ENCODE measurements around the gene SH3PXD2B. TPM values are rescaled to one million over a fixed set of nuclear protein-coding genes. Genes with fewer than 3 reads are reported as not detected.

The SH3PXD2B gene
- total and polyA plus RNA-seq, 10 of the 15 experiments (the other 5 are each of a cell fraction or from before 2014, with no cell fraction given), result 0.05 to 1.6 (median 0.57) TPM

- DNase-seq (ENCODE audit: low read depth, low spot score) (no peak), ATAC-seq (no peak), FAIRE-seq (no peak)
- Histone ChIP-seq H3K9ac (ENCODE audit: control insufficient read depth, insufficient read depth, low read length) (no peak overlapping the region), H3K4me1 (ENCODE audit: control insufficient read depth, insufficient read depth, low read length) (no peaks in the 10 kb centered on the region), H3K79me2 (ENCODE audit: control insufficient read depth, insufficient read depth, low read length) (no peaks in the 10 kb centered on the region), H3K36me3 (ENCODE audit: control insufficient read depth in 2 of 2, insufficient read depth in 2 of 2, low read length in 1 of 2) (no peaks in the 10 kb centered on the region), H3K4me2 (ENCODE audit: control insufficient read depth, insufficient read depth) (no peak overlapping the region), H4K20me1 (ENCODE audit: control insufficient read depth, insufficient read depth) (no peaks in the 10 kb centered on the region), H3K9me3 (replicated peaks; ENCODE audit: control insufficient read depth, insufficient read depth, low read length) (no peaks in the 10 kb centered on the region; the same call in 2 of the 3 replicates), H3K27me3 (replicated peaks in 1 of 2; ENCODE audit: control insufficient read depth in 2 of 2, insufficient read depth in 2 of 2, low read length in 1 of 2) (no peaks in the 10 kb centered on the region), H3K4me3 (no peak overlapping the region), H2AFZ (ENCODE audit: control insufficient read depth, low read depth, low read length) (no peak overlapping the region), H3K27ac (ENCODE audit: control insufficient read depth, insufficient read depth) (no peak overlapping the region)
- POLR2A ChIA-PET, result no interaction called here
- CTCF ChIA-PET, result no interaction called here
- intact Hi-C loops (cut with micrococcal nuclease; ENCODE audit: unreplicated experiment) (no loop called here), in situ Hi-C loops (cut with MboI) (no loop called here)
- SMC1A ChIA-PET (ENCODE audit: uncharacterized antibody, unreplicated experiment), result no interaction called here
- RAD21 ChIA-PET (ENCODE audit: unreplicated experiment), result no interaction called here
- no TSS peak for BruUV-seq (replicated peaks)
- WGBS (ENCODE audit: insufficient coverage, insufficient replicate concordance, low lambda C conversion rate, missing lambda C conversion rate), result 61% methylated on average over 12 of the region's 12 CpGs
- no peak for TF ChIP-seq ASH2L (IDR thresholded peaks at IDR 0.05; ENCODE audit: borderline replicate concordance, low read depth)
- TF ChIP-seq, protein P1, sequence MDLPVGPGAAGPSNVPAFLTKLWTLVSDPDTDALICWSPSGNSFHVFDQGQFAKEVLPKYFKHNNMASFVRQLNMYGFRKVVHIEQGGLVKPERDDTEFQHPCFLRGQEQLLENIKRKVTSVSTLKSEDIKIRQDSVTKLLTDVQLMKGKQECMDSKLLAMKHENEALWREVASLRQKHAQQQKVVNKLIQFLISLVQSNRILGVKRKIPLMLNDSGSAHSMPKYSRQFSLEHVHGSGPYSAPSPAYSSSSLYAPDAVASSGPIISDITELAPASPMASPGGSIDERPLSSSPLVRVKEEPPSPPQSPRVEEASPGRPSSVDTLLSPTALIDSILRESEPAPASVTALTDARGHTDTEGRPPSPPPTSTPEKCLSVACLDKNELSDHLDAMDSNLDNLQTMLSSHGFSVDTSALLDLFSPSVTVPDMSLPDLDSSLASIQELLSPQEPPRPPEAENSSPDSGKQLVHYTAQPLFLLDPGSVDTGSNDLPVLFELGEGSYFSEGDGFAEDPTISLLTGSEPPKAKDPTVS (IDR thresholded peaks at IDR 0.05; ENCODE audit: low read depth, low read length), result no peak
- no peak for TF ChIP-seq EP300 (IDR thresholded peaks at IDR 0.05; ENCODE audit: borderline replicate concordance in 1 of 2, control insufficient read depth in 1 of 2, low read depth in 2 of 2, low read length in 2 of 2)
- no peak for TF ChIP-seq BACH1 (IDR thresholded peaks at IDR 0.05; ENCODE audit: borderline replicate concordance)
These were observed 32.1 kb upstream of the SH3PXD2B start for GRCh38 chr5:172486451-172486850.

- no peak for FAIRE-seq
- ChIA-PET POLR2A (interaction anchor here (0.6 kb wide), 1 partner anchor 460 kb away, joined by 5 read pairs; no protein-coding TSS in a partner anchor), SMC1A (ENCODE audit: uncharacterized antibody, unreplicated experiment) (no interaction called here), RAD21 (ENCODE audit: unreplicated experiment) (no interaction called here), CTCF (no interaction called here)
- no peak for DNase-seq (ENCODE audit: low read depth, low spot score)
- in situ Hi-C loops (cut with MboI) (no loop called here), intact Hi-C loops (cut with micrococcal nuclease; ENCODE audit: unreplicated experiment) (no loop called here)
- no peak for ATAC-seq
- Histone ChIP-seq H3K79me2 (ENCODE audit: control insufficient read depth, insufficient read depth, low read length) (no peaks in the 10 kb centered on the region), H3K9ac (ENCODE audit: control insufficient read depth, insufficient read depth, low read length) (no peak overlapping the region), H2AFZ (ENCODE audit: control insufficient read depth, low read depth, low read length) (no peak overlapping the region), H3K27ac (ENCODE audit: control insufficient read depth, insufficient read depth) (no peak overlapping the region), H3K36me3 (ENCODE audit: control insufficient read depth in 2 of 2, insufficient read depth in 2 of 2, low read length in 1 of 2) (no peaks in the 10 kb centered on the region), H4K20me1 (ENCODE audit: control insufficient read depth, insufficient read depth) (no peaks in the 10 kb centered on the region), H3K4me3 (no peak overlapping the region), H3K9me3 (replicated peaks; ENCODE audit: control insufficient read depth, insufficient read depth, low read length) (no peaks in the 10 kb centered on the region; the same call in 2 of the 3 replicates), H3K27me3 (replicated peaks in 1 of 2; ENCODE audit: control insufficient read depth in 2 of 2, insufficient read depth in 2 of 2, low read length in 1 of 2) (no peaks in the 10 kb centered on the region), H3K4me1 (ENCODE audit: control insufficient read depth, insufficient read depth, low read length) (no peaks in the 10 kb centered on the region), H3K4me2 (ENCODE audit: control insufficient read depth, insufficient read depth) (no peak overlapping the region)
- WGBS (ENCODE audit: insufficient coverage, insufficient replicate concordance, low lambda C conversion rate, missing lambda C conversion rate), result 18% methylated on average over 3 of the region's 3 CpGs
- BruUV-seq (replicated peaks), result no TSS peak
- TF ChIP-seq RB1 (IDR thresholded peaks at IDR 0.05; ENCODE audit: borderline replicate concordance) (no peak), RFX5 (IDR thresholded peaks at IDR 0.05; ENCODE audit: low read depth, low read length) (no peak), STAT3 (IDR thresholded peaks at IDR 0.05; ENCODE audit: low read depth, low read length) (no peak), EED (IDR thresholded peaks at IDR 0.05; ENCODE audit: low read depth) (no peak), IRF4 (IDR thresholded peaks at IDR 0.05; ENCODE audit: low read depth, low read length) (no peak), SIX5 (IDR thresholded peaks at IDR 0.05; ENCODE audit: low read depth, low read length, severe bottlenecking) (no peak), NR2C2 (IDR thresholded peaks at IDR 0.05; ENCODE audit: borderline replicate concordance, control insufficient read depth, insufficient read length, low read depth) (no peak), JUND (IDR thresholded peaks at IDR 0.05; ENCODE audit: low read depth, low read length) (no peak), JUNB (IDR thresholded peaks at IDR 0.05) (no peak), SRF (IDR thresholded peaks at IDR 0.05; ENCODE audit: low read depth in 2 of 2, low read length in 2 of 2) (no peak)
- TF ChIP-seq, protein P2, sequence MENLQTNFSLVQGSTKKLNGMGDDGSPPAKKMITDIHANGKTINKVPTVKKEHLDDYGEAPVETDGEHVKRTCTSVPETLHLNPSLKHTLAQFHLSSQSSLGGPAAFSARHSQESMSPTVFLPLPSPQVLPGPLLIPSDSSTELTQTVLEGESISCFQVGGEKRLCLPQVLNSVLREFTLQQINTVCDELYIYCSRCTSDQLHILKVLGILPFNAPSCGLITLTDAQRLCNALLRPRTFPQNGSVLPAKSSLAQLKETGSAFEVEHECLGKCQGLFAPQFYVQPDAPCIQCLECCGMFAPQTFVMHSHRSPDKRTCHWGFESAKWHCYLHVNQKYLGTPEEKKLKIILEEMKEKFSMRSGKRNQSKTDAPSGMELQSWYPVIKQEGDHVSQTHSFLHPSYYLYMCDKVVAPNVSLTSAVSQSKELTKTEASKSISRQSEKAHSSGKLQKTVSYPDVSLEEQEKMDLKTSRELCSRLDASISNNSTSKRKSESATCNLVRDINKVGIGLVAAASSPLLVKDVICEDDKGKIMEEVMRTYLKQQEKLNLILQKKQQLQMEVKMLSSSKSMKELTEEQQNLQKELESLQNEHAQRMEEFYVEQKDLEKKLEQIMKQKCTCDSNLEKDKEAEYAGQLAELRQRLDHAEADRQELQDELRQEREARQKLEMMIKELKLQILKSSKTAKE (IDR thresholded peaks at IDR 0.05; ENCODE audit: low read depth, poor library complexity, severe bottlenecking), result no peak
These were observed 31.3 kb upstream of the SH3PXD2B start for GRCh38 chr5:172485511-172486202.

Measured in GM12878 (cell line).